OCI-LY1 (cell line): ENCODE results near the gene SPTLC3.
"Not testable (repeated sequence)": the region's sequence is repeated elsewhere in the genome, so short reads cannot be mapped to it uniquely, and the experiment has no call there.

ENCODE experiments used
- EZH2 ChIP-seq: fragments of 200-600 bp; sonication (generic), shearing (Covaris generic); IDR thresholded peaks from 2 replicates; pipeline ENCODE4 v1.8.0; 2017; ENCODE audit warnings: borderline replicate concordance, mixed run types, mild to moderate bottlenecking, antibody characterized with exemption, low read length, moderate library complexity, mixed read lengths
- TF ChIP-seq, protein P1 (sequence below): fragments of 200-600 bp; sonication (generic), shearing (Covaris generic); IDR thresholded peaks from 2 replicates; pipeline ENCODE4 v1.5.1; 2017; ENCODE audit warnings: mild to moderate bottlenecking, antibody characterized with exemption, low read length, moderate library complexity, mixed read lengths

DNA sequence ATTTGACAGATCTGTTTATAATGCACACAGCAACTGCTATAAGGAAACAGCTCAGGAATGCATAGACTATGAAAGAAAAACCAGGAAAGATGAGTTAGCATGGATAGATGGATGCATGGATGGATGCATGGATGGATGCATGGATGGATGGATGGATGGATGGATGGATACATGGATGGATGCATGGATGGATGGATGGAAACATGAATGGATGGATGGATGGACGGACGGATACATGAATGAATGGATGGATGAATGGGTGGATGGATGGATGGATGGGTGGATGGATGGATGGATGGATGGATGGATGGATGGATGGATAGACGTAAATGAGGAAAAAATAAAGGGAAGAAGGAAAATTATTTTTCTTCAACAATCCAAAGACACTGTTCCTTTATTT is 29.1 kb upstream of the SPTLC3 start:
- TF ChIP-seq, protein P1, sequence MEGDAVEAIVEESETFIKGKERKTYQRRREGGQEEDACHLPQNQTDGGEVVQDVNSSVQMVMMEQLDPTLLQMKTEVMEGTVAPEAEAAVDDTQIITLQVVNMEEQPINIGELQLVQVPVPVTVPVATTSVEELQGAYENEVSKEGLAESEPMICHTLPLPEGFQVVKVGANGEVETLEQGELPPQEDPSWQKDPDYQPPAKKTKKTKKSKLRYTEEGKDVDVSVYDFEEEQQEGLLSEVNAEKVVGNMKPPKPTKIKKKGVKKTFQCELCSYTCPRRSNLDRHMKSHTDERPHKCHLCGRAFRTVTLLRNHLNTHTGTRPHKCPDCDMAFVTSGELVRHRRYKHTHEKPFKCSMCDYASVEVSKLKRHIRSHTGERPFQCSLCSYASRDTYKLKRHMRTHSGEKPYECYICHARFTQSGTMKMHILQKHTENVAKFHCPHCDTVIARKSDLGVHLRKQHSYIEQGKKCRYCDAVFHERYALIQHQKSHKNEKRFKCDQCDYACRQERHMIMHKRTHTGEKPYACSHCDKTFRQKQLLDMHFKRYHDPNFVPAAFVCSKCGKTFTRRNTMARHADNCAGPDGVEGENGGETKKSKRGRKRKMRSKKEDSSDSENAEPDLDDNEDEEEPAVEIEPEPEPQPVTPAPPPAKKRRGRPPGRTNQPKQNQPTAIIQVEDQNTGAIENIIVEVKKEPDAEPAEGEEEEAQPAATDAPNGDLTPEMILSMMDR: not testable (repeated sequence)
- not testable (repeated sequence) for TF ChIP-seq EZH2
